Bone marrow (tissue), 2 donors: ENCODE results near the gene DCTPP1.

ENCODE experiments used
- DNase-seq, 2 donors: peaks; one replicate each; lab custom pipeline; 2025; lab: John Stamatoyannopoulos, UW

Gene DCTPP1

GRCh38 chr16:30381291-30382041, 48.4 kb downstream of the DCTPP1 start:
- DNase-seq: no peak

- no peak for DNase-seq
Observed at GRCh38 chr16:30380803-30381208, 49.0 kb downstream of the DCTPP1 start.

GRCh38 chr16:30380072-30380802, 49.6 kb downstream of the DCTPP1 start:
- DNase-seq: no peak

- DNase-seq: no peak
Observed at GRCh38 chr16:30379158-30379783, 50.6 kb downstream of the DCTPP1 start.

GRCh38 chr16:30378236-30379157, 51.3 kb downstream of the DCTPP1 start:
- DNase-seq: peak; percentile 96

- peak; percentile 80 to 87 for DNase-seq
Observed at GRCh38 chr16:30377812-30378235, 52.0 kb downstream of the DCTPP1 start.

- DNase-seq: no peak
Observed at GRCh38 chr16:30377050-30377811, 52.6 kb downstream of the DCTPP1 start.

GRCh38 chr16:30376461-30376902, 53.3 kb downstream of the DCTPP1 start:
- DNase-seq: no peak

GRCh38 chr16:30375864-30376263, 54.0 kb downstream of the DCTPP1 start:
- no peak for DNase-seq

- no peak for DNase-seq
Observed at GRCh38 chr16:30374538-30374937, 55.3 kb downstream of the DCTPP1 start, which contains the start of gene MYL11. MYL11 (plus strand) TSS chr16:30374802; CDS start chr16:30374858, 56 bp downstream.
